Spinal cord (tissue), 10 donors: ENCODE measurements around the gene PTK7. TPM values are rescaled to one million over a fixed set of nuclear protein-coding genes. Genes with fewer than 3 reads are reported as not detected.

ENCODE experiments used
- DNase-seq, 6 donors: peaks; one replicate each; pipeline versions ENCODE4 v3.0.0 to v3.0.0-alpha.2; 2013 to 2015; ENCODE audit warnings: low spot score in 6 of 6, low read depth in 4 of 6
- H3K27ac ChIP-seq: one replicate; pipeline ENCODE4 v1.5.1; 2013; ENCODE audit warnings: low read depth, low read length, control low read depth
- H3K27me3 ChIP-seq: one replicate; pipeline ENCODE4 v1.6.1; 2013; ENCODE audit warnings: low read length; ENCODE audit not compliant: control insufficient read depth, insufficient read depth
- H3K36me3 ChIP-seq: one replicate; pipeline ENCODE4 v1.6.1; 2013; ENCODE audit warnings: low read length; ENCODE audit not compliant: control insufficient read depth, insufficient read depth
- H3K4me1 ChIP-seq: one replicate; pipeline ENCODE4 v1.6.1; 2013; ENCODE audit warnings: low read length; ENCODE audit not compliant: control insufficient read depth, insufficient read depth
- H3K4me3 ChIP-seq: one replicate; pipeline ENCODE4 v1.5.1; 2013; ENCODE audit warnings: low read depth, low read length, control low read depth
- H3K9me3 ChIP-seq: one replicate; pipeline ENCODE4 v1.6.1; 2013; ENCODE audit warnings: low read length; ENCODE audit not compliant: control insufficient read depth, insufficient read depth
- WGBS: methylation state at CpG from one replicate; pipeline ENCODE4 v1.1.5; 2013; ENCODE audit warnings: missing lambda C conversion rate; ENCODE audit not compliant: insufficient coverage; 5-methylcytosine and 5-hydroxymethylcytosine counted together
- polyA plus RNA-seq, 2 donors: library from polyadenylated mRNA; unstranded; fragments of 120-200 nt; gene quantifications; one replicate each; pipeline ENCODE4 v1.2.1, GENCODE V29; 2013; ENCODE audit not compliant: insufficient read length in 2 of 2
- total RNA-seq, 2 donors: library from RNA; depleted of rRNA in 1 of 2; stranded (reverse); fragments of 120-200 nt in 1 of 2; fragments of >200 nt in 1 of 2; gene quantifications; one replicate each; pipeline versions ENCODE4 v1.2.3 to v1.2.4, GENCODE V29; 2013 to 2014
- donor health status: healthy.

The PTK7 gene
- total and polyA plus RNA-seq, 4 donors = 43.7 to 126 (median 75.7) TPM

GRCh38 chr6:43188426-43188825 is 112.3 kb downstream of the PTK7 start:
- no peak for DNase-seq
- Histone ChIP-seq H3K36me3 (peaks cover 66% of the 10 kb centered on the region), H3K9me3 (no peaks in the 10 kb centered on the region), H3K4me3 (no peak overlapping the region), H3K4me1 (peaks cover 7% of the 10 kb centered on the region), H3K27me3 (no peaks in the 10 kb centered on the region), H3K27ac (no peak overlapping the region)
- WGBS = 92% methylated on average over 10 of the region's 10 CpGs

DNA sequence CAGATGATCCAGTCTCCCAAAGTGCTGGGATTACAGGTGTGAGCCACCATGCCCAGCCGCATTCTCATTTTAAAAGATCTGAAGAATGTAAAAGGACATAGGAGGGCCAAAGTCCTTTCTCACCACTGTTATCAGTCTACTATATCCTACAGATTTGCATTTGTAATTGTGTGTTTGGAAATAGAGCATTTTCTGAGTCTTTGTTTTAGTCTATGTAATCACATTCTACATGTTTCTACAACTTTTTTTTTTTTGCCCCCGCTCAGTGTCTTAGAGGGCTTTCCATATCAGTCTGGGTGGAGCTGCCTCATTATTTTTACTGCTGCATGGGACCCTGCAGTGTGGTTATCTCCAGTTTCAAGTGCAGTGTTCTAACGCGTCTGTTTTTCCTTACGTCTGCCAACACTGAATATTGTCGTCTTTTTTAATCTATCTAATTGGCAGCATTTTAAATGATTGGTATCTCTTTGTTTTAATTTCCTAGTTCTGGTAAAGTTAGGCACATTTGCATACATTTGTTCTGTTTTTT is 113.7 kb downstream of the PTK7 start:
- no peak overlapping the region for H3K4me3 ChIP-seq
- WGBS = 80% methylated on average over 1 of the region's 6 CpGs
- H3K36me3 ChIP-seq = peaks cover 69% of the 10 kb centered on the region
- H3K27ac ChIP-seq = no peak overlapping the region
- H3K4me1 ChIP-seq = no peaks in the 10 kb centered on the region
- no peak for DNase-seq
- no peaks in the 10 kb centered on the region for H3K27me3 ChIP-seq
- H3K9me3 ChIP-seq = no peaks in the 10 kb centered on the region

- Histone ChIP-seq H3K27me3 (no peaks in the 10 kb centered on the region), H3K4me1 (no peaks in the 10 kb centered on the region), H3K27ac (no peak overlapping the region), H3K36me3 (peaks cover 76% of the 10 kb centered on the region), H3K4me3 (no peak overlapping the region), H3K9me3 (no peaks in the 10 kb centered on the region)
- DNase-seq = no peak
- whole genome bisulfite sequencing = 95% methylated on average over 9 of the region's 9 CpGs
These were observed 116.8 kb downstream of the PTK7 start for GRCh38 chr6:43192911-43193310.

DNA sequence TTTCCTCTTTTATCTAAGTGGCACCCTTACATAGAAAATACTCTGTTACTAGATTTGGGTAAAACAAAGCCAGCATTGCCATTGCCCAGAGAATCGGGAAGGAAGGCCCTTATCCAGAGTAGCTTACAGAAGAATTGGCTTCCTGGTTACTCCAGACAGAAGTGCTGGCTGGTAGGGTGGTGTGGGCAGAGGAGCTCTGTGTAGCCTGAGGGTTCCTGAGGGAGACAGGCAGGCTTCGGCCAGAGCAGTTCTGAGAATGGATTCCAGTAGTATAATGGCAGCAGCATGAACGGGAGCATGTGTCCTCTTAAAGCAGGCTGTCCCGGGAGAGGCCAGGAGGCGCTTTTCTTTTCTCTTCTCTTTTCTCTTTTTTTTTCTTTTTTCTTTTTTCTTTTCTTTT is 117.8 kb downstream of the PTK7 start:
- DNase-seq = no peak
- Histone ChIP-seq H3K4me1 (no peaks in the 10 kb centered on the region), H3K36me3 (peaks cover 74% of the 10 kb centered on the region), H3K27me3 (no peaks in the 10 kb centered on the region), H3K4me3 (no peak overlapping the region), H3K9me3 (no peaks in the 10 kb centered on the region), H3K27ac (no peak overlapping the region)
- 89% methylated on average over 4 of the region's 5 CpGs for WGBS

DNA sequence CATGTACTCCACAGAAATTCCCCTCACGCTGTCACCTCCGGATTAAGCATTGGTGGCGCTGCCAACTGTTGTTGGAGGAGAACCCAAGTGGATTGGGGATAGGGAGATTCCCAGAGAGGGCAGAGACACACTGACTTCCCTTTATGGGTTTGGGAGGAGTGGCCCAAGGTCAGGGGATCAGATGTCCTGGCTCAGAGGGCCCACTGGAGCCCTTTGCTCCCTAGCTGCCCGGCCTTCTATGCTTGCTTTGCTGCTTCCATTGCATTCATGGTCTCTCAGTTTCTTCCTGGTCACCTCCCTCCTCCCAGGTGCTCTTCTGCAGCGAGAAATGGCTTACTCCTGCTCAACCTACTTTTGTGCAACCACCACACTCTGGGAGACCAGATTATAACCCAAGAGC is 120.2 kb downstream of the PTK7 start:
- no peak for DNase-seq
- H3K36me3 ChIP-seq = peaks cover 82% of the 10 kb centered on the region

GRCh38 chr6:43199912-43200311 is 123.8 kb downstream of the PTK7 start:
- H3K27me3 ChIP-seq = no peaks in the 10 kb centered on the region

More for the DNA sequence above, 120.2 kb downstream of the PTK7 start:
- 71% methylated on average over 4 of the region's 5 CpGs for WGBS
- no peak overlapping the region for H3K27ac ChIP-seq
- no peaks in the 10 kb centered on the region for H3K4me1 ChIP-seq
- no peaks in the 10 kb centered on the region for H3K27me3 ChIP-seq
- no peak overlapping the region for H3K4me3 ChIP-seq
- H3K9me3 ChIP-seq = no peaks in the 10 kb centered on the region

DNA sequence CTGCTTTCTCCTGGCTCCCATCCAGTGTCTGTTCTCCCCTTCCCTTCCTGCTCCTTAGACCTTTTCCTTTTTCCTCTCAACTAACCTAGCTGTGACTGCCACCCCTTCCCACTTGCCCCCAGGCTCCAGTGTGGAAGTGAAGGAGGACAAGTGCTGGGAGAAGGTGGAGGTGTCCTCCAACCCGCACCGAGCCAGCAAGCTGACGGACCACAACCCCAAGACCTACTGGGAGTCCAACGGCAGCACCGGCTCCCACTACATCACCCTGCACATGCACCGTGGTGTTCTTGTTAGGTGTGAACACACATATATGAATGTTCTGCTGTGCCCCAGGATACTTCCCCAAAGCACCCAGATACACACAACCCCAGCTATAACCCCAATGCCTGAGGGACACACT is 124.4 kb downstream of the PTK7 start:
- WGBS = no CpG with 5 or more reads among the region's 6 CpGs
- H3K4me1 ChIP-seq = no peaks in the 10 kb centered on the region
- H3K36me3 ChIP-seq = peaks cover 77% of the 10 kb centered on the region
- H3K9me3 ChIP-seq = no peaks in the 10 kb centered on the region
- DNase-seq = no peak
- no peaks in the 10 kb centered on the region for H3K27me3 ChIP-seq
- H3K27ac ChIP-seq = no peak overlapping the region
- H3K4me3 ChIP-seq = no peak overlapping the region

More at GRCh38 chr6:43199912-43200311, 123.8 kb downstream of the PTK7 start:
- H3K4me1 ChIP-seq = no peaks in the 10 kb centered on the region
- H3K9me3 ChIP-seq = no peaks in the 10 kb centered on the region
- DNase-seq = no peak
- 87% methylated on average over 4 of the region's 6 CpGs for WGBS
- peaks cover 75% of the 10 kb centered on the region for H3K36me3 ChIP-seq
- H3K4me3 ChIP-seq = no peak overlapping the region
- H3K27ac ChIP-seq = no peak overlapping the region

GRCh38 chr6:43202451-43202850 is 126.3 kb downstream of the PTK7 start:
- no peak for DNase-seq
- Histone ChIP-seq H3K27ac (no peak overlapping the region), H3K9me3 (no peaks in the 10 kb centered on the region), H3K27me3 (no peaks in the 10 kb centered on the region), H3K4me3 (no peak overlapping the region), H3K4me1 (no peaks in the 10 kb centered on the region), H3K36me3 (peaks cover 67% of the 10 kb centered on the region)
- no CpG with 5 or more reads among the region's 5 CpGs for WGBS

DNA sequence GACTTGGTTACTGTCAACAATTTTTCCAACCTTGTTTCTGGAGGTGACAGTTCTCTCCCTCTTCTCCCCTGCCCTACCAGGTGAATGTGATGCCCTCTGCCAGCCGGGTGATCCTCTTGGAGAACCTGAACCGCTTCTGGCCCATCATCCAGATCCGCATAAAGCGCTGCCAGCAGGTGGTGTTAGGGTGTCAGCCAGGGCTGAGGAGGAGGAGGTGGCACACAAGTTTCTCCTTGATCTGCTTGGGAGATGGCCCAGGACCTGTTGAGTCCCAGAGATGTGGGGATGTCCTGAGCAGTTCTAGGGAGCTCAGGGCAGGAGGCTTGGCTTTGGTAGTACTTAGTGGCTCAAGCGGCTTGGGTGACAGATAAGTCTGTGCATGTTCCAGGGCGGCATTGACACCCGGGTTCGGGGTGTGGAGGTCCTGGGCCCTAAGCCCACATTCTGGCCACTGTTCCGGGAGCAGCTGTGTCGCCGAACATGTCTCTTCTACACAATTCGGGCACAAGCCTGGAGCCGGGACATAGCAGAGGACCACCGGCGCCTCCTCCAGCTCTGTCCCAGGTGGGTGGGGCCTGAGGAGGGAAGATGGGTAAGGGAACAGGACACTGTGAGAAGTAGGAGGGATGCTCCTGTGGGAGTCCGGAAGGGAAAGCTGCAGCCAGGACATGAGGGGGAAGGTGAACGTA is 127.1 kb downstream of the PTK7 start:
- WGBS = 89% methylated on average over 17 of the region's 17 CpGs
- Histone ChIP-seq H3K4me3 (no peak overlapping the region), H3K9me3 (no peaks in the 10 kb centered on the region), H3K4me1 (no peaks in the 10 kb centered on the region), H3K27me3 (no peaks in the 10 kb centered on the region), H3K27ac (no peak overlapping the region), H3K36me3 (peaks cover 62% of the 10 kb centered on the region)
- no peak for DNase-seq

- Histone ChIP-seq H3K36me3 (peaks cover 59% of the 10 kb centered on the region), H3K27me3 (no peaks in the 10 kb centered on the region), H3K4me1 (no peaks in the 10 kb centered on the region), H3K27ac (no peak overlapping the region), H3K9me3 (no peaks in the 10 kb centered on the region), H3K4me3 (no peak overlapping the region)
- WGBS = 84% methylated on average over 8 of the region's 8 CpGs
- DNase-seq = no peak
These were observed 127.6 kb downstream of the PTK7 start for GRCh38 chr6:43203718-43204095.
